IPS-11a (cell line): ENCODE data around the gene PAN2.
A peak's percentile ranks its signal among the peaks of the same experiment; 100 is the strongest.

ENCODE experiments used
- H3K4me3 ChIP-seq: one replicate; pipeline ENCODE4 v1.5.1; 2013; ENCODE audit warnings: low read depth, low read length, control low read depth

The PAN2 gene, protein sequence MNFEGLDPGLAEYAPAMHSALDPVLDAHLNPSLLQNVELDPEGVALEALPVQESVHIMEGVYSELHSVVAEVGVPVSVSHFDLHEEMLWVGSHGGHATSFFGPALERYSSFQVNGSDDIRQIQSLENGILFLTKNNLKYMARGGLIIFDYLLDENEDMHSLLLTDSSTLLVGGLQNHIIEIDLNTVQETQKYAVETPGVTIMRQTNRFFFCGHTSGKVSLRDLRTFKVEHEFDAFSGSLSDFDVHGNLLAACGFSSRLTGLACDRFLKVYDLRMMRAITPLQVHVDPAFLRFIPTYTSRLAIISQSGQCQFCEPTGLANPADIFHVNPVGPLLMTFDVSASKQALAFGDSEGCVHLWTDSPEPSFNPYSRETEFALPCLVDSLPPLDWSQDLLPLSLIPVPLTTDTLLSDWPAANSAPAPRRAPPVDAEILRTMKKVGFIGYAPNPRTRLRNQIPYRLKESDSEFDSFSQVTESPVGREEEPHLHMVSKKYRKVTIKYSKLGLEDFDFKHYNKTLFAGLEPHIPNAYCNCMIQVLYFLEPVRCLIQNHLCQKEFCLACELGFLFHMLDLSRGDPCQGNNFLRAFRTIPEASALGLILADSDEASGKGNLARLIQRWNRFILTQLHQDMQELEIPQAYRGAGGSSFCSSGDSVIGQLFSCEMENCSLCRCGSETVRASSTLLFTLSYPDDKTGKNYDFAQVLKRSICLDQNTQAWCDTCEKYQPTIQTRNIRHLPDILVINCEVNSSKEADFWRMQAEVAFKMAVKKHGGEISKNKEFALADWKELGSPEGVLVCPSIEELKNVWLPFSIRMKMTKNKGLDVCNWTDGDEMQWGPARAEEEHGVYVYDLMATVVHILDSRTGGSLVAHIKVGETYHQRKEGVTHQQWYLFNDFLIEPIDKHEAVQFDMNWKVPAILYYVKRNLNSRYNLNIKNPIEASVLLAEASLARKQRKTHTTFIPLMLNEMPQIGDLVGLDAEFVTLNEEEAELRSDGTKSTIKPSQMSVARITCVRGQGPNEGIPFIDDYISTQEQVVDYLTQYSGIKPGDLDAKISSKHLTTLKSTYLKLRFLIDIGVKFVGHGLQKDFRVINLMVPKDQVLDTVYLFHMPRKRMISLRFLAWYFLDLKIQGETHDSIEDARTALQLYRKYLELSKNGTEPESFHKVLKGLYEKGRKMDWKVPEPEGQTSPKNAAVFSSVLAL

DNA sequence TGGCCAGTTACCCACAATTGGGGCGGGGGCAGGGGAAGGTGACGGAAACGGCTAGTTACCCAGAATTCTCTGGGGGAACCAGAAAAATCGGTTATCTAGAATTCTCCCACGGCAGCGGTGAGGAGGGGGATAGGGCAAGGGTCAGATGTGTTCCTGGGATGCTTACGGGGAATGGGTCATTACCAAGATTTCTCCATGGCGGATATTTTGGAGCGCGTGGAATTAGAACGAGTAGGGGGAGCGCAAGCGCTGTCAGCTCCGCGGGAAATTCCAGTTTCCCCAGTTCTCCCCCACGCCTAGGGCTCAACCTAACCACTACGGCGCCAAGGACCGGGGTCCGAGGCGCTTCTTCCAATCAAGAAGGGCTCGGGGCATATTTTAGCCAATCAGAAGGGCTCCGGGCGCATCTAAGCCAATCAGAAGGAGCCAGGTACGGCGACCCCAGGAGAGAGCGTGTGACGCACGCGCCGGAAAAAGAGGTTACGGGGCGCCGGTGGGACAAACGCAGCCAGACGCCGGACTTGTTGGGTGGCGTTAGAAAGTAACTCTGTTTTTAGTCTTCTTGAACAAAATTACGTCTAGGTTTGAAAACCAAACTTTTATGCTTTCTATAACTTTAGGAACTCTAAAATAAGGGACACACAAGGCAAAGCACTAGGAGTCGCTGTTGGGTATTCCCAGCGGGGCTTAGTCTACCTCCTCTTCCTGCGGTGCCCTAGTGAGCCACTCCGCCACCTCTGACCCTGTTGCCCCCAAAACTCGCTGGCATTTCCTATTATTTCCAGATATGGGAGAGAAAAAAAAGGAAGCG is at the start of gene PAN2:
Gene PAN2 (minus strand): TSS at position 322 of the 811 bp plus-strand sequence. CDS start 906 bp downstream, outside the sequence.
- peak within 1 kb of the TSS; percentile 79 for H3K4me3 ChIP-seq

DNA sequence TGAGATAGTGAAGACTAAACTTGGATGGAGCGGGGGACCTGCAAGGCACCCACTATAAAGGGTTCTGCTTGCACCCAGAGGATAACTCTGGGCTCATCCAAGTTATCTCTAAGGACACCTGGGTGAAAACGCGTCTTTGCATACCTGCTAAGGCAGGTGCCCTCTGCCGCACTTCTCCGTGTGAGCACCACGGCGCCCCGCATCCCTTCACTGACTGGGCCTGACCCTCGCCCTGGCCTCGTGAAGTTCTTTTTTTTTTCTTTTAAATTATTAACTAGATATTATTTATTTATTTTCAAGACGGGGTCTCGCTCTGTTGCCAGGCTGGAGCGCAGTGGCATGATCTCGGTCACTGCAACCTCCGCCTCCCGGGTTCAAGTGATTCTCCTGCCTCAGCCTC is 48.8 kb upstream of the PAN2 start:
- no peak overlapping the region for H3K4me3 ChIP-seq

DNA sequence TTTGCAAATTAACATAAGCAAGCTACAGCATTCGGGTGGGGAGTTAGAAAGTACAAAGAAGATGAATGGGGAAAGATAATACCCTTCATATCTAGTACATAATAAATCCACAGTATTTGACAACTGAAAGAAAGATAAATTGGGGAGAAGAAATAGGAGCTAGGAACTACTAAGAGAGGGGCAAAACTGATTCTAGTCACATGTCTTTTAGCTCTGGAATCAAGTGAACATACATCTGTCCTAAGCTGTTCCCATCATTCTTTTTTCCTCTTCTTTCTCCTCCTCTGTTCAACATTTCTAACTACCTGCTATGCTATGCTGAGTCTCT is 44.2 kb upstream of the PAN2 start:
- no peak overlapping the region for H3K4me3 ChIP-seq

DNA sequence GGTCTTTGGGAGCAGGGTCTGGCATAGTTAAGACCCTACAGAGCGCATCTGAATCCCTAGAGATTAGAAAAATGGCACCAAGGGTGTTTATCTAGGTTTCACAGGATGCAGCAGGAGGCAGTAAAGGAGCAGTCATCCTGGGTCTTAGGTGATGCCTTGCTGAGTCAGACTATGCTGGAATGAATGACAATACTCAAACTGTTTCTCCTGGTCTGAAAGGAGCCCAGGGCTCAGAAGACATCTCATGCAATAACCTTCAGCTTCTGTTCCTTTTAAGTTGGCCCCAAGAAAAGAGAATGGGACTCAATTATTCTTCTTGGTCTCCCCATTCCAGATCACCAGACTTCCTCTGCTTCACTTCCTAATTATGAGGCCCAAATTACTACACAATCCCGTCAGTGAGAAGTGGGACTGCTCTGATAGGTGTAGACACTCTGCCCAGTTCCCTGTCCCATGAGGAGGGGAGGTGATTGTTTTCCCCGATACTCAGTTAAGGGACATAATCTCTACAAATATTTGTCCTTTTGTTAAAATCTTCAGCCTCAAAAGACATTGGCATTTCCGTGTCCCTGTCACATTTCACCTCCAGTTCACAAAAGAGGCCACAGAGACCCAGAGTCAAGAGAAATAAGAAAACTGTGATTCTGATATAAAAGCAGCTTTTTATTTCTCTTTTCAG is 43.6 kb upstream of the PAN2 start:
- H3K4me3 ChIP-seq = no peak overlapping the region

DNA sequence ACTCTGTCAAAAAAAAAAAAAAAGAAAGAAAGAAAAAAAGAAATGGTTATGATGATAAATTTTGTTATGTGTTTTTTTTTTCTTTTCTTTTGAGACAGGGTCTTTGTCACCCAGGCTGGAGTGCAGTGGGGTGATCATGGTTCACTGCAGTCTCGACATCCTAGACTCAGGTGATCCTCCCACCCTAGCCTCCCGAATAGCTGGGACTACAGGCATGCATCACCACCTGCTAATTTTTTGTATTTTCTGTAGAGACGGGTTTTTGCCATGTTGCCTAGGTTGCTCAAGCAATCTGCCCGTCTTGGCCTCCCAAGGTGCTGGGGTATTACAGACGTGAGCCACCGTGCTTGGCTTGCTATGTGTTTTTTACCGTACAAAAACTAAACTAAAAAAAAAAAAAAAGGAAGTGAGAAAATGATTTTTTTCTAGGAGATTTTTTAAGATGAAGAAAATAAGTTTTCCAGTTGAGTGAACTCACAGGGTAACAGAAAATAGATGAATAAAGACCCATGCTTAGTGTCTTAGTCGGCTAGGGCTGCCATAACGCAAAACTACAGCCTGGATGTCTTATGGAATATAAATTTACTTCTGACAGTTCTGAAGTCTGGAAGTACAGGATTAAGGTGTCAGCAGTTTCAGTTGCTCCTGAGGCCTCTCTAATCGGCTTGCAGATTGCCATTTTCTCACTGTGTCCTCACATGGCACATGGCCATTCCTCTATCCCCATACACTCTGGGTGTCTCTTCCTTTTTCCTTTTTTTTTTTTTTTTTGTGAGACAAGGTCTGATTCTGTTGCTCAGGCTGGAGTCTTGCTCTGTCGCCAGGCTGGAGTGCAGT is 42.0 kb upstream of the PAN2 start:
- no peak overlapping the region for H3K4me3 ChIP-seq

DNA sequence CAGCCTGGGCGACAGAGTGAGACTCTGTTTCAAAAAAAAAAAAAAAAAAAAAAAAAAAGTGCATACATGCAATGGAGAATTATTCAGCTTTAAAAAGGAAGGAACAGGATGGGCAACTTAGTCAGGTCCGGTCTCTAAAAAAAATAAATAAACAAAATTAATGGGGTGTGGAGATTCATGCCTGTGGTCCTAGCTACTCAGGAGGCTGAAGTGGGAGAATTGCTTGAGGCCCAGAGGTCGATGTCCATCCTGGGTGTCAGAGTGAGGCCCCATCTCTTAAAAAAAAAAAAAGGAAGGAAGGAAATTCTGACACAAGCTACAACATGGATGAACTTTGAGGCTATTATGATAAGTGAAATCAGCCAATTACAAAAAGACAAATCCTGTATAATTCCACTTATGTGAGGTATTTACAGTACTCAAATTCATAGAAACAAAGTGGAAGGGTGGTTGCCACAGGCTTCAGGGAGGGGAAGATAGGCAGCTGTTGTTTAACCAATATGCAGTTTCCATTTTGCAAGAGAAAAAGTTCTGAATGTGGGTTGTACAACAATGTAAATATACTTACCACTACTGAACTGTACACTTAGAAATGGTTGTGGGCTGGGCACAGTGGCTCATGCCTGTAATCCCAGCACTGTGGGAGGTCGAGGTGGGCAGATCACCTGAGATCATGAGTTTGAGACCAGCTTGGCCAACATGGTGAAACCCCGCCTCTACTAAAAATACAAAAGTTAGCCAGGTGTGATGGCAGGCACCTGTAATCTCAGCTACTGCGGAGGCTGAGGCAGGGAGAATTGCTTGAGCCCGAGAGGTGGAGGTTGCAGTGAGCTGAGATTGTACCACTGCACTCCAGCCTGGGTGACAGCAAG is 41.2 kb upstream of the PAN2 start:
- H3K4me3 ChIP-seq = no peak overlapping the region

DNA sequence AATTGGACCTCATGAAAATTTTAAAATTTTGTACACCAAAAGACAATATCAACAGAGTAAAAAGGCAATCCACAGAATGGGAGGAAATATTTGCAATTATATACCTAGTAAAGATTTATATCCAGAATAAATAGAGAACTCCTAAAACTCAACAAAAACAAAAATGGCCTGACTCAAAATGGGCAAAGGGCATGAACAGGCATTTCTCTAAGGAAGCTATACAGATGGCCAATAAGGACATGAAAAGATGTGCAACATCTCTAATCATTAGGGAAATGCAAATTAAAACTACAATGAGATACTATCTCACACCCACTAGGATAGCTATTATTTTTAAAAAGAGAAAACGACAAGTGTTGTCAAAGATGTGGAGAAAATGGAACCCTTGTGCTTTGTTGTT is 39.7 kb upstream of the PAN2 start:
- no peak overlapping the region for H3K4me3 ChIP-seq

DNA sequence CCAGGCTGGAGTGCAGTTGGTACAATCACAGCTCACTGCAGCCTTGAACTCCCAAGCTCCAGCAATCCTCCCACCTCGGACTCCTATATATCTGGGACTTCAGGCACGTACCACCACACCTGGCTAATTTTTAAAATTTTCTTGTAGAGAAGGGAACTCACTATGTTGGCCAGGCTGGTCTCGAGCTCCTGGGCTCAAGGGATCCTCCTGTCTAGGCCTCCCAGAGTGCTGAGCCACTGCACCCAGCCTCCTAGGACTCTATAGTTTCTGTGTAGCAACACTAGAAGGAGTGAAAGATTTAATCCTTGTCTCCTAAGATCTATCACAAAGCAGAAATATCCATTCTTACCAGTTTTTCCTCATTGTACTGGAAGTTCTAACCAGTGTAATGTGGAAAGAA is 33.1 kb upstream of the PAN2 start:
- no peak overlapping the region for H3K4me3 ChIP-seq

DNA sequence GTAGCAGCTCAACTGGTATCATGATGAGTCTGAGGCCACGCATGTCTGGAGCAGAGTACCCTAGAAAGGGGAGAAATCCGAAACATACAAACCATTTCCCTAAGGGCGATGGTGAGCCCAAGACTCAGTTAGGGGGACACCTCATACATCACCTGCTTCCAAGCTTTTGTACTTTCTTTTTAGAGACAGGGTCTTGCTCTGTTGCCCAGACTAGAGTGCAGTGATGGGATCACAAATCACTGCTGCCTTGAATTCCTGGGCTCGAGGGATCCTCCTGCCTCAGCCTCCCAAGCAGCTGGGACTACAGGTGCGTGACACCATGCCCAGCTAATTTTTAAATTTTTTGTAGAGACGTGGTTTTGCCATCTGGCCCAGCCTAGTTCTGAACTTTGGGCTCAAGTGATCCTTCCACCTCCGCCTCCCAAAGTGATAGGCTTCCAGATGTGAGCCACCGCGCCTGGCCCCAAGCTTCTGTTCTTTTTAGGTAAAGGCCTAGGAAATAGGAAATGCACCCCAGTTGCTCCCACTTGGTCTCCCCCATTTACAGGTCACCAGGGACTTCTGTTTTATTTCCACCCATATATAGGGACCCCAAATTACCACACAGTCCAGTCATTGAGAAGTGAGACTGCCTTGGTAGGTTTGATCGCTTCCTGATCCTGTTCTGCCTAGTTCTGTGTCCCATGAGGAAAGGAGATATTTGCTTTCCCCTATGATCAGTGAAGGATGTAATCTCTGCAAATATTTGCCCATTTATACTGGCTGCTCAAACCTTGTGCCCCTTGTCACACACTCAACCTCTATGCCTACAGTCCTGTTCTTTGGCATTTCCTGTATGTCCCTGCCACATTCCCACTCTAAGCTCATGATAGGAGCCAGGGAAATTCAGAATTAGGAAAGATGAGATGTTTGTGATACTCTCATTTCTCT is 28.6 kb upstream of the PAN2 start, which contains the start of gene APOF:
Gene APOF (minus strand): TSS at position 728 of the 930 bp plus-strand sequence. CDS start 112 bp downstream, at position 616.
- H3K4me3 ChIP-seq = no peak within 1 kb of the TSS

DNA sequence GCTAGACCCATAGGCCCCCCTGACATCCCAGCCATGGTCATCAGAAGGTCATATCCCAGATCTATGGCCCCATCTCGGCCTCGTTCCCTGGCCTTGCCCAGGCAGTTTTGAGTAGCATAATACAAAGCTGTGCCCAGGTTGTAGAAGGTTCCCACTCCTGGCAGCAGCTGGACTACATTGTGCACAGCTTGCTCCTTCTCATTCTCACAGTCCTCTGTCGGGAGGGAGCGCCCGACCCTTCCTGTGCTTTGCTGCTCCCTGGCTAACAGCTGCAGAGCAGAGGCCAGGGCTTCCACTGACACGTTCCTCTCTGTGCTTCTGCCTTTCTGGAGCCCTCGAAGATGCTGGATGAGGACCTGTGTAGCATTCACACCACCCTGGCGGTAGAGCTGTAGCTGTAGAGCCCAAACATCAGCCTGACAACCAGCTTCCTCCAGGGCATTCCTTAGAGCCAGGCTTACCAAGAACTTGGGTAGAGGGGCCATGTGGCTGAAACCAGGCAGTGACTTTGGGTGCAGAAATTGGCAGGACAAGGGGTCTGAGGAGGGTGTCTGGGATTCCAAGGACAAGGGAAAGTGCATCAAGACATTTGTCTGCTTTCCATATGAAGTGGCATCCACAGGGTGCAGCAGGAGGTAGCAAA is 27.8 kb upstream of the PAN2 start:
- H3K4me3 ChIP-seq = no peak overlapping the region

DNA sequence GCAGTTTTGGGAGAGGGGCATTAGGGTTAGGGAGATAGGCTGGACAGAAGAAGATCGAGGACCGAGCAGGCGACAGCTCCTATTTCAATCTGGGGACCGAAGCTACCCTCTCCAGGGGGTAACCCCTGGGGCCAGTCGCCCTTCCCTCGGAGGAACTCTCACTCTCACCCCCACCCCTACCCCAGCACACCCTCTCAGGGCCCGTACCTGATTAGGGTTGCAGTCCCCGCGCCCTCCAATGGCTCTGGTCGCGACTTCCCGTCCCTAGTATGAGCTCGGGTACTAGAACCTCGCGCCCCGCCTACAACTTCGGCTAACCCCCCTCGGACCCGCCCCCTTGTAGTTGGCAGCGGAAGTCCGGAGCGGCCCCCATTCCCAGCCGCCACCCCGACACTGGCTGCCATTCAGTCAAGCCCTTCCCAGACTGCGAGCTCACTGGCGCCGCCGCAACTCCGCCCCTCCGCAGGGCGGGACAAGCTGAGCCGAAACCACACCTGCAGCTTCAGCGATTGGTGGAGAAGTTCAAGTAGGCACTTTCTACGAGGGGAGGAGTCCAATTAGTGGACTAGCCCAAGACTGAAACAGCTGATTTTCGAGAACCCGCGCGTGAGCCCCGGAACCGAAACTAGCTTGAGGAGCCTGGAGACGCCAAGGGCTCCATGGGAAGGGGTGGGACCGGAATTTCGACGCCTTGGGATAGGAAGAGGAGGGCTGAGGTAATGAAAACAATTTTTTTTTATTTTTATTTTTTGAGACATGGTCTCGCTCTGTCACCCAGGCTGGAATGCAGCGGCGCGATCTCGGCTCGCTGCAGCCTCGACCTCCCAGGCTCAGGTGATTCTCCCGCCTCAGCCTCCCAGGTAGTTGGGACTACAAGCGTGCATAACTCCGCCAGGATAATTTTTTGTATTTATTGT is 26.3 kb upstream of the PAN2 start, which contains the start of gene STAT2:
Gene STAT2 (minus strand): TSS at position 257 of the 917 bp plus-strand sequence. CDS start 3,536 bp downstream, outside the sequence.
- peak within 1 kb of the TSS; percentile 97 for H3K4me3 ChIP-seq

DNA sequence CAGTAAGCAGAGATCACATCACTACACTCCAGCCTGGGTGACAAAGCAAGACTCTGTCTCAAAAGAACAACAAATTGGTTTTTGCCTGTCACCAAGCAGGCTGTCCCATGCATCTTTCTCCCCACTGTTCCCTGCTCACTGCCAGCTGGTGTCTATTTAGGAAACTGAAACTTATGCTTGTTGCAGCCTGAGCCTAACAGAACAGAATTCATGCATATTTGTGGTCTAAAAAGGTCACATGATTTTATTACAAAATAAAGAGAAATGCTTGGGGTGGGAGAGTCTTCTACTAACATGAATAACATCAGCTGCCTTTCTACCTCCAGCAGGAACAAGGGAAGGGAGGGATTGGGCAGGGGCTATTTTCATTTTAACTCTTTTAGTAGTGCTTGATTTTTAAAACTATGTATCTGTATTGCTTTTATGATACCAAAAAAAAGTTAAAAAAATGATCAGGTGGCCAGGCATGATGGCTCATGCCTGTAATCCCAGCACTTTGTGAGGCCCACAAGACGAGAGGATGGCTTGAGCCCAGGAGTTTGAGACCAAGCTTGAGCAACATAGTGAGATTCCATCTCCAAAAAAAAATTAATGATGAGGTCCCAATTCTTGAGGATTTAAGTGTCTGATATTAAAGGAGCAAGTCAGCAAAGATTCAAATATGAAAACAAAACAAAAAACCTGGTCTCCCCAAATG is 25.2 kb upstream of the PAN2 start:
- peak overlapping the region; percentile 97 for H3K4me3 ChIP-seq

DNA sequence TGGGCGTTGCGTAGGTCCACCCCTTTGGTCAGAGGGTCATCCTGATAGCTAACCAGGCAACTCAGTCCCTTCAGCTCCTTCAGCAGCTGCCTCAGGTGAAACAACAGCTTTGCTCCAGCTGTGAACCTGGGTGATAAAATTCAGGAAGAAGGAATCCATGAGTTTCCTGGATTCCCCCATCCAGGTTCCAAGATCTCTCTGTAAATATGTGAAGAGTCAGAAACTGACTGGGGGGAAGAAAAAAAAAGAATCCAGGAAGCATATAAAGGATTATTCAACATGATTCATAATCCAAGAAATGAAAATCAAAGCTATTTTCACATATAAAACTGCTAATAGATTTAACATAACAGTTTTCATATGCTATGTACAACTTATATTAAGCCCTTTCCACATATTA is 17.5 kb upstream of the PAN2 start:
- no peak overlapping the region for H3K4me3 ChIP-seq

DNA sequence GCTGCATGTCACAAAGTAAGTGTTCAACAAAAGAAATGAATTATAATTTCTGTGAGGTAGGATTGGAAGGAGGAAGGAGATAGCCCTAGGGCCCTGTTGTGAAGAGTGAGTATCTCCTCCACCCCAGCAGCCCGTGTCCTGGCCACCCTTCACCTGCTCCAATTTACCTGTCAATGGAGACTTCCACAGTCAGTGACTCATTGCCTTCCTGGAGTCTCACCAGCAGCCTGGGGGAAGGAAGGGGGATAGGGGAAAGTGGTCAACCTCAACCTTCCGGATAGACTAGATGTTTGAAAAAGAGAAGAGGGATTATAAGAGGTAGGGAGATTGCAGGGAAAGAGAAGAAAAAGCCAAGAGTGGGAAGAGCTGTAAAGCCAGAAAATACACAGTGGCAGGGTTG is 16.9 kb upstream of the PAN2 start:
- no peak overlapping the region for H3K4me3 ChIP-seq

DNA sequence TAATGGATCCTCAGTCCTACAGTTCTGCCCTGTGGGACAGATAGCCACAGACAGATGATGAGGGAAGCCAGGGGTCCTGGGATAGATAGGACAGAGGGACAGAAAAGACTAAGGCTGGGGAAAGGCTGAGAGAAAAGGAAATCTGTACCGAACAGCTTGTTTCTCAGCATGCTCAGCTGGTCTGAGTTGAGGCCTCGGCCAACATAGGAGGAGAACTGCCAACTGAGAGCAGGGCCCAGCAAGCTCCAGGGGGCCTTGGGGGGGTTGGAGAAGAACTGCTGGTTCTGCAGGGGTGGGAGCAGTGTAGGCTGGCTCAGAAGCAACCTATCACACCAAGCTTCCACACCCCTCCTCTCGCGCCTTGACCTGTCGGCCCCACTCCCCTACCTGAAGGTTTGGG is 15.0 kb upstream of the PAN2 start:
- no peak overlapping the region for H3K4me3 ChIP-seq
